ENCODE measurements around the gene NGF. TPM values are rescaled to one million over a fixed set of nuclear protein-coding genes. Genes with fewer than 3 reads are reported as not detected.

The NGF gene
- total and polyA plus RNA-seq, 2 of the 8 experiments (the other 6 are each of a cell fraction or from before 2014, with no cell fraction given), result 1.6 TPM; not detected in 1

DNA sequence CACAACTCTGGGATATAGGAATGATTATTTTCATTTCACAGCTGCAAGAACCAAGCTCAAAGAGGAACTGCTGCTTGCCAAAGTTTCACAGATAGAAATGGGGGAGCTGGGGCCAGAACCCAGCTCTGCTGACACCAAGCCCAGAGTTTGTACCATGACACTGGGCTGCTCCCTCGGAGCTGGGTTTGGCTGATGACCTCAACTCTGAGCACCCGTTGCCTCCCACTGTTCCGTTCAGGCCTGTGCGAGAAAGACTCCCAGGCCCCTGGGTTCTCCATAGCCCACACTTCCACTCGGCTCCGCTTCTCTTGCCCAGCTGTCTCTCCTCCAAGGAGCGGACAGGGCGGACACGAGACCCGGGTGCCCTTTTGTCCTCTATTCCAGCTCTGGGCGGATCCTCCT is 55.2 kb downstream of the NGF start:
- H3K27ac ChIP-seq (ENCODE audit: low read depth, low read length), result no peak overlapping the region
- H2BK15ac ChIP-seq (ENCODE audit: low read length), result no peak overlapping the region
- DNase-seq (ENCODE audit: low read depth in 1 of 2, low spot score in 2 of 2) (no peak), FAIRE-seq (no peak)
- no peaks in the 10 kb centered on the region for H3K4me1 ChIP-seq (replicated peaks in 1 of 4; ENCODE audit: control insufficient read depth in 3 of 4, insufficient read depth in 4 of 4, low read length in 3 of 4)
- H4K91ac ChIP-seq (replicated peaks; ENCODE audit: insufficient read length, low read length), result no peak overlapping the region
- no peak overlapping the region for H2AK5ac ChIP-seq (ENCODE audit: low read depth, low read length)
- H3K23ac ChIP-seq (ENCODE audit: insufficient read length), result no peak overlapping the region
- H3K4me2 ChIP-seq (ENCODE audit: insufficient read depth in 1 of 2, low read depth in 2 of 2, low read length in 2 of 2), result no peak overlapping the region
- ChIA-PET CTCF (ENCODE audit: partially characterized antibody) (interaction anchor here (0.7 to 1.8 kb wide), 6 partner anchors 7 to 424 kb away, joined by 3 to 10 read pairs (median 3); no protein-coding TSS in a partner anchor), POLR2A (ENCODE audit: partially characterized antibody) (no interaction called here)
- H3K9me3 ChIP-seq (ENCODE audit: insufficient read depth in 2 of 2, low read depth in 1 of 2, low read length in 1 of 2), result no peaks in the 10 kb centered on the region; a peak in 1 of 4 replicates
- H4K5ac ChIP-seq (ENCODE audit: insufficient read length, low read depth, low read length), result no peak overlapping the region
- H2AFZ ChIP-seq (ENCODE audit: low read length), result no peak overlapping the region
- no peaks in the 10 kb centered on the region for H3K23me2 ChIP-seq (ENCODE audit: low read depth, low read length)
- WGBS, 2 experiments (ENCODE audit: extremely low coverage in 1 of 2, insufficient coverage in 1 of 2, insufficient read length in 1 of 2, insufficient replicate concordance in 2 of 2, low coverage in 1 of 2, low lambda C conversion rate in 2 of 2, missing lambda C conversion rate in 1 of 2), result 87% methylated on average over 11 of the region's 11 CpGs; no CpG with 5 or more reads in 1 of the 2 experiments
- no peak overlapping the region for H2BK12ac ChIP-seq (ENCODE audit: low read depth, low read length)
- no peak overlapping the region for H3K18ac ChIP-seq (ENCODE audit: extremely low read depth, low read length)
- no peak overlapping the region for H3K9ac ChIP-seq (replicated peaks in 1 of 4; ENCODE audit: extremely low read depth in 1 of 4, low read depth in 3 of 4, low read length in 3 of 4)
- no peak overlapping the region for H3K4me3 ChIP-seq (ENCODE audit: extremely low read depth in 1 of 4, insufficient read depth in 2 of 4, low read depth in 3 of 4, low read length in 4 of 4)
- no peaks in the 10 kb centered on the region; a peak in 1 of 7 replicates for H3K27me3 ChIP-seq (replicated peaks in 1 of 4; ENCODE audit: control insufficient read depth in 3 of 4, extremely low read depth in 1 of 4, insufficient read depth in 3 of 4, low read length in 3 of 4)
- no peak overlapping the region for H3K56ac ChIP-seq (replicated peaks; ENCODE audit: insufficient read length, low read depth, low read length)
- H2BK120ac ChIP-seq (replicated peaks; ENCODE audit: low read depth, low read length), result no peak overlapping the region
- H4K20me1 ChIP-seq (replicated peaks in 1 of 2; ENCODE audit: control insufficient read depth in 1 of 2, insufficient read depth in 2 of 2, low read length in 2 of 2), result no peaks in the 10 kb centered on the region
- no peak overlapping the region for H2BK20ac ChIP-seq (ENCODE audit: low read length)
- H3K4ac ChIP-seq (replicated peaks; ENCODE audit: insufficient read length, low read depth, low read length), result no peak overlapping the region
- H3K79me1 ChIP-seq (ENCODE audit: low read depth, low read length), result no peaks in the 10 kb centered on the region
- H3K36me3 ChIP-seq (ENCODE audit: control insufficient read depth in 2 of 4, insufficient read depth in 4 of 4, low read length in 3 of 4), result no peaks in the 10 kb centered on the region
- H2BK5ac ChIP-seq (ENCODE audit: low read depth, low read length), result no peak overlapping the region
- H4K8ac ChIP-seq (ENCODE audit: extremely low read depth, insufficient read depth, low read length), result no peak overlapping the region
- H3K79me2 ChIP-seq (ENCODE audit: control insufficient read depth in 1 of 2, insufficient read depth in 2 of 2, low read length in 2 of 2), result no peaks in the 10 kb centered on the region
- H3K14ac ChIP-seq (ENCODE audit: insufficient read length), result no peak overlapping the region
- no peak for TF ChIP-seq TAF7 (optimal IDR thresholded peaks at IDR 0.05; ENCODE audit: borderline replicate concordance, low read depth, low read length)
- TF ChIP-seq, protein P1, sequence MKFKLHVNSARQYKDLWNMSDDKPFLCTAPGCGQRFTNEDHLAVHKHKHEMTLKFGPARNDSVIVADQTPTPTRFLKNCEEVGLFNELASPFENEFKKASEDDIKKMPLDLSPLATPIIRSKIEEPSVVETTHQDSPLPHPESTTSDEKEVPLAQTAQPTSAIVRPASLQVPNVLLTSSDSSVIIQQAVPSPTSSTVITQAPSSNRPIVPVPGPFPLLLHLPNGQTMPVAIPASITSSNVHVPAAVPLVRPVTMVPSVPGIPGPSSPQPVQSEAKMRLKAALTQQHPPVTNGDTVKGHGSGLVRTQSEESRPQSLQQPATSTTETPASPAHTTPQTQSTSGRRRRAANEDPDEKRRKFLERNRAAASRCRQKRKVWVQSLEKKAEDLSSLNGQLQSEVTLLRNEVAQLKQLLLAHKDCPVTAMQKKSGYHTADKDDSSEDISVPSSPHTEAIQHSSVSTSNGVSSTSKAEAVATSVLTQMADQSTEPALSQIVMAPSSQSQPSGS (IDR thresholded peaks at IDR 0.05; ENCODE audit: low read length), result no peak

Measured in H1 (cell line).